DMS53 (cell line): Measurements from ENCODE around the gene SART3.
"Not testable (repeated sequence)": the region's sequence is repeated elsewhere in the genome, so short reads cannot be mapped to it uniquely, and the experiment has no call there.

Experiments
- DNase-seq: peaks from one replicate; lab custom pipeline; 2025; lab: John Stamatoyannopoulos, UW

SART3 gene

DNA sequence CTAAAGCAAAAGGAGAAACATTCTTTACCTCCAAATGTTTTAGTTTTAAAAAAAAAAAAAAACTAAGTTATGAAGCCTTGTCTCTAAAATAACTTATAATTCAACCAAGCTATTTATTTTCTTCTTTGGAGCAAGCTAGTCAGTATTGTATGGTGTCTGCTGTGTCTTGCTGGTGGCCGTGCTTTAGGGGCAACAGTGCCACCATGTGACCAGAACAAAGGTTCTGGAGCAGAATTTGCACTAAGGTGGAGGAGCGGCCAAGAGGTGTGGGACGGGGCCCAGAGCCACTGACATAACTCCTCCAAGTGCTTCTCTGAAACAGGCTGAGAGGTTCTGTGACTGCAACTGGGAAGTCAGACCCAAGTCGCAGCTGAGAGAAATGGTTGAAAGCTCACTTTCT lies 41.4 kb downstream of the SART3 start:
- peak; percentile 31 for DNase-seq

DNA sequence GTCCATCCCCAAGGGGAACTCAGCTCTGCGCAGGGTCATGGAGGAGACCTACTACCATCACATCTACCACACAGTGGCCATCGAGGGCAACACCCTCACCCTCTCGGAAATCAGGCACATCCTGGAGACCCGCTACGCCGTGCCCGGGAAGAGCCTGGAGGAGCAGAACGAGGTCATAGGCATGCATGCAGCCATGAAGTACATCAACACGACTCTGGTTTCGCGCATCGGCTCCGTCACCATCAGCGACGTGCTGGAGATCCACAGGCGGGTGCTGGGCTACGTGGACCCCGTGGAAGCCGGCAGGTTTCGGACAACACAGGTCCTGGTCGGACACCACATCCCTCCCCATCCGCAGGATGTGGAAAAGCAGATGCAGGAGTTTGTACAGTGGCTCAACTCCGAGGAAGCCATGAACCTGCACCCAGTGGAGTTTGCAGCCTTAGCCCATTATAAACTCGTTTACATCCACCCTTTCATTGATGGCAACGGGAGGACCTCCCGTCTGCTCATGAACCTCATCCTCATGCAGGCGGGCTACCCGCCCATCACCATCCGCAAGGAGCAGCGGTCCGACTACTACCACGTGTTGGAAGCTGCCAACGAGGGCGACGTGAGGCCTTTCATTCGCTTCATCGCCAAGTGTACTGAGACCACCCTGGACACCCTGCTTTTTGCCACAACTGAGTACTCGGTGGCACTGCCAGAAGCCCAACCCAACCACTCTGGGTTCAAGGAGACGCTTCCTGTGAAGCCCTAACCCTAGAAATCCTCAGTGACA lies 42.1 kb downstream of the SART3 start:
- DNase-seq: no peak

DNA sequence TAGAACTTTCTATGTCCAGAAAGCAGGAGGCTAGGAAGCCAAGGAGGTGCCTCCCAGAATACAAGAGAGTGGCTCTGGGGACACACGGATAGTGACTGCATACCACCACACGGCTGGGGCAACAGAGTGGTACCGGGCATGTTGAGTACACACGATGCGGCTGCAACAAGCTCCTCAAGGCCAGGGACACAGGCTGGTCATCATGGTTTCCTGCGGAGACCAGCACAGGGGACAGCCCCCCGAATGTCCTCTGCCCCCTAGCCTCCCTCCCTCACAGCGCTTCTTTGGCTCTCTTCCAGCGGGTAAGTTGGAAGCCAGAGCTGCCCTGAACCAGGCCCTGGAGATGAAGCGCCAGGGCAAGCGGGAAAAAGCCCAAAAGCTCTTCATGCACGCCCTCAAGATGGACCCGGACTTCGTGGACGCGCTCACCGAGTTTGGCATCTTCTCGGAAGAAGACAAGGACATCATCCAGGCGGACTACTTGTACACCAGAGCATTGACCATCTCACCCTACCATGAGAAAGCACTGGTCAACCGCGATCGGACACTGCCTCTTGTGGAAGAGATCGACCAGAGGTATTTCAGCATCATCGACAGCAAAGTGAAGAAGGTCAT lies 42.8 kb downstream of the SART3 start:
- DNase-seq: peak; percentile 30

DNA sequence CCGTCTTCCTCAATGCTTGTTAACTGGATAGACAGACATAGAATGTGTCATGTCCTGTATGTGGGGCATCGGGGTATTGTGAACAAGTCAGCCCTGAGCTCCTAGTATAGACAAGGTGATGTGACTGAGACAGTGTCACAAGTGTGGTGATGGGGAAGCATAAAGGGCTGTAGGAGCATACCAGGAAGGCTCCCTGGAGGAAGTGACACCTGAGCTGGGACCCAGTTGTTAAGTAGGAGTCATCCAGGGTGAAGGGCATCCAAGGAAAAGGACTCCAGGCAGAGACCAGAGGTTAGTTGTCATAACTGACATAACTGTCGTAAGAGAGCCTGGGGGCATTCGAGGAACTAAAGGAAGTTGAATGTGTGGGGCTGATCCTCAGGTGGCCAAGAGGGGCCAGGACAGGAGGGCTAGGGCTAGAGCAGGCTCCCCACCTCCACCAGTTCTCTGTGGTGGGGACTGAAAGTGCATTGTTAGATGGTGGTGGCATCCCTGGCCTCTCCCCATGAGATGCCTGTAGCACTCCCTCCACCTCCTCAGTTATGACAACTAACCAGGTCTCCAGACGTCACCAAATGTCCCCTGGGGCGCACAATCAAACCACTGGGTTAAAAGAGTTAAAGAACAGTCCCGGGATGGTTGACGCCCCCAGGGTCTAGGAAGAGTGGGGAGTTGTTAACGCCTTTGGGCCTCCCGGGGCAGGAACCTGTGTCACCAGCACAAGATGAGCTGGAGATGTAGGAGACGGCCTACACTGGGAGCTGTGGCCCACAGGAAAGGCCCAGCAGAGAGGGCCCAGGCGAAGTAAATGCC lies 43.5 kb downstream of the SART3 start:
- DNase-seq: peak; percentile 21

DNA sequence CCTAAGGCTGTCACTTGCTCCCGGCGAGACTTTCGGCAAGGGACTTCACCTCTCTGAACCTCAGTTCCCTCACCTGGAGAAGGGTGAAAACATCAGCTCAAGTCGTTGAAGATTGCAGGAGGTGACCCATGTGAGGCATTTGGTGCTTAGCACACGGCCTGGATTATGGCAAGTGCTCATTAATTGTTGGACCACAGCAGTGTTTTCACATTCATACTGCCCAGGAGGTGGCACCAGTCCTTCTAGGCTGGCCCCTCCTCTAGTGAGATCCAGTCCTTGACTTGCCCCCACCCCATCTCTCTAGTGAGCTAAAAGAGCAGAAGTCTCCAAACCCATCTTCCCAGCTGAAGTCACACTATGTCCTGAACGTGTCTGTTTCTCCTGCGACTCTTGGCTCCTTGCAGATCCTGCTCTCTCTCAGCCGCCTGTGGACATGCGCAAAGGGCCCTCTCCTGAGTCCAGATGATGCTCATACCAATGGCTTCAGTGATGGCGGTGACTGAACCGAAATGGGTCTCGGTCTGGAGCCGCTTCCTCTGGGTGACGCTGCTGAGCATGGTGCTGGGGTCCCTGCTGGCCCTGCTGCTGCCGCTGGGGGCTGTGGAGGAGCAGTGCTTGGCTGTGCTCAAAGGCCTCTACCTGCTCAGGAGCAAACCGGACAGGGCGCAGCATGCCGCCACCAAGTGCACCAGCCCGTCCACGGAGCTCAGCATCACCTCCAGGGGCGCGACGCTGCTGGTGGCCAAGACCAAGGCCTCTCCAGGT lies 44.3 kb downstream of the SART3 start:
- DNase-seq: peak; percentile 42

DNA sequence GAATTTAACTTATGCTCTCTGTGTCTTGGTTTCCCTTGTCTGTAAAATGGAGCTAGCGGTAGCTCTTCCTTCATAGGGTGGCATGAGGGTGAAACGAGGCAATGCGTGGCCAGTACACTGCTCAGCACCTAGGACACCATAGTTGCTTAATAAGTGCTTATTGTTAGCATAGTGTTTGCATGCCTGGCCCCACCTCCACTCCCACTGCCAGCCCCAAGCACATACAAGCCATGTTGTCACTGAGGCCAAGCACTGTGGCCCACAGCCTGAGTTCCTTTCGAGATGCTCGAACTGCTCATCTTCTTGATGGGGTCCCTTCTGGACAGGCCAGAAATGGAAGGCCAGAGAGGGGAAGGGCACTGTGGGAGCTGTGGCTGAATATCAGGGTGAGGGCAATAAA lies 45.1 kb downstream of the SART3 start:
- DNase-seq: peak; percentile 77

DNA sequence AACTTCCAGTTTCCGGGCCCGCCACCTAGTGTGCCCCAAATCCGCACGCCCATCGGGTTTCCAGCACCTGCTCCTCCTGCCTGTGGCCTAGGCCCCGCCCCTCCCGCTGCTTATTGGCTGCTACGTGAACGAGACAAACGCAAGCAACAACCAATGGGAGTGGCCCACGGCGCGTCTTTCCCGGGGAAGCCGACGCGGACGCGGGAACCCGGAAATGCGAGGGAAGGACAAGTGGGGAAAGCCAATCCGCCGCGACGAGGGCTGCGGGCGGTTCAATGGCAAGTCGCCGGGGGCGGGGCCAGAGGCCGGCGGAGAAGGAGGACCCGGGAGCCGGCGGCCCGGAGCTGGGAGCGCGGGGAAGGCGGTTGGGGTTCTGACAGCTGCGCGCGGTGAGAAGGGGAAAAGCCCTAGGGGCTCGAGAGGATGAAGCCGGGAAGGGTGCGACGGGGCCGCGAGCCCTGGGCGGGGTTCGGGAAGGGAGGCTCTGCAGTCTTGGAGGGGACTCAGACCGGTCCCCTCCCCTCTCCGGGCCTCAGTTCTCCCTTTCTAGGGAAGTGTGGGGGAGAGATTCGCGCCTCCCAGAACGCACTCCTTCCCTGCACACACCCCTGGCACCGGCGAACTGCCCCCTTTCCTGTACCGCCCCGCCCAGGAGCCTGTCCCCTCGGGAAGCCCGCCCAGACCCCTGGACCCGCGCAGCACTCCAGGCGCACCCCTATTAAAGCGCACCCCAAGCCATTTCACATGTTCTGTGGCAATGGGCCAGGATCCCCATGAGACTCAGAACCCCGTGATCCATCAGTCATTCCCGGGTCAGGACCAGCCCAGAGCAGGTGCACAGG lies 45.8 kb downstream of the SART3 start, which contains the start of gene FICD:
Gene FICD (plus strand): TSS at position 305 of the 842 bp plus-strand sequence. CDS start 1,696 bp downstream, outside the sequence.
- peak; percentile 100 for DNase-seq

DNA sequence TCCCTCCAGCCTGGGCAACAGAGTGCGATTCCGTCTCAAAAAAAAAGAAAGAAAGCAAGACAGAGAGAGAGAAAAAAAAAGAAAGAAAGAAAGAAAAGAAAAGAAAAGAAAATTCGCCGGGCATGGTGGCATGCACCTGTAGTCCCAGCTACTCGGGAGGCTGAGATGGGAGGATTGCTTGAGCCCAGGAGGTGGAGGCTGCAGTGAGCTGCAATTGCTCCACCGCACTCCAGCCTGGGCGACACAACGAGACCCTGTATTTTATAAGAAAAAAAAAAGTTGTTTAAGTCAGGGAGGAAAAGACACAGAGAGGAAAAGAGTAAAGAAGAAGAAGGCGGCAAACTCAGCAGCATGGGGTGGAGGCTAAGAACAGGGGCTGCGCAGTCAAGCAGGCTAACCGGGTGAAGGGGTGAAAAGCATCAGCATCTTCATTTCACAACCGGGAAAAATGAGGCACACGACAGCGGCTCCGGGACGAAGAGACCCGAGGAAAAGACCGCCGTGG lies 46.5 kb downstream of the SART3 start:
- DNase-seq: no peak

DNA sequence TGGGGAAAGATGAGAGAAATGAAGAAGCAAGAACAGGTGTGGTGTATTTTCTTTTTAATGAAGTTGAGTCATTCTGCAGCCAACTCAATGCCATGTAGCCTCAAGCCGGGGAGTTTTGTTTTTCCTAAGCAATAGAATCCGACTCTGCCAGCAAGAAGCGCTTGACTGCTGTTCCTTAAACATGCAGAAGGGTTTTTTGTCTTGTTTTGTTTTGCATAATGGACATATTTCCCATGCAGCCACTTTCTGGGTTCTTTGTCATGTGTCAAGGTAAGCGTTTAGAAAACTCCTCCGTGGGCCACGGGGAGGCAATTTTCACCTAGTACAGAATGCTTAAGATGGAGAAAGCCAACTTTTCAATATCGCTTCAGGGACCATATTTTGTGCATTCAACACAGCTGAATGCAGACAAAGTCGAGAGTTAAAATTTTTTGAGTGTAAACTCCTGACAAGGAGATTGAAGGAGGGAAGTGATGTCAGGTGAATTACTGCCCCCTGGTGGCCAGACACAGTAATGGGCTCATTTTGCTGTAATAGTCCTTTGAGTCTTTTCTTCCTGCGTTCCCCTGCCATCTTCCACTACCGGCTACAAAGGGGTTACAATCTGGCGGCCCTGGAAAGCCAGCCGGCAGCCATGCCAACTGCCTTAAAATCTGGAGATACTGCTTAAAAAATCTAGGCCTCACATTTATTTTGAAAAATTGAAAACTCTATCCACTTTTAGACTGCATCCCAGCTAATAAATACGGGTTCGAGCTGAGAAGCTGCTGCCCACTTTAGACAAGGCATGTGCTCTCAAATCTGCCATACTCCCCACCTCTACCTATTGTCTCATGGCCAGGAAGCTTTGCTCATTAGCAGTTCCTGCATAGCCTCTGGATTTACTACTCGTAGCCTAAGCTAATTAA lies 49.1 kb downstream of the SART3 start:
- DNase-seq: peak; percentile 83

DNA sequence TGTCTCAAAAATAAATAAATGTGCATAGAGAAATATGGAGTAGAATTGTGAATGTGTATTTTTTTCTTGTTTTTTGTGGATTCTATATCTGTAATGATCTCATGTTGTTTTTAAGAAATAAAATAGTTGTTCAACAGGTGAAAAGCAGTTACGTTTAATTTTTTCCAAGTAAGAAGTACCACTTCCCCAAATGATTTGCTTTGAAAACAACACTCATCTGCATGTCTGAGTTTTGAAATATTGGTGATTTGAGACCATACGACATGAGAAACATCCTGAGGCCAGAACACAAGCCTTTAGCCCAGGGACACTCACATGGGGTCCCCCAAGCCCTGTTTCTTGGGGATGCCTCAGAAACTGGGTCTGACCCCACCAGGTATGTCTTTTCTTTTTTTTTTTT lies 50.1 kb downstream of the SART3 start:
- no peak for DNase-seq

DNA sequence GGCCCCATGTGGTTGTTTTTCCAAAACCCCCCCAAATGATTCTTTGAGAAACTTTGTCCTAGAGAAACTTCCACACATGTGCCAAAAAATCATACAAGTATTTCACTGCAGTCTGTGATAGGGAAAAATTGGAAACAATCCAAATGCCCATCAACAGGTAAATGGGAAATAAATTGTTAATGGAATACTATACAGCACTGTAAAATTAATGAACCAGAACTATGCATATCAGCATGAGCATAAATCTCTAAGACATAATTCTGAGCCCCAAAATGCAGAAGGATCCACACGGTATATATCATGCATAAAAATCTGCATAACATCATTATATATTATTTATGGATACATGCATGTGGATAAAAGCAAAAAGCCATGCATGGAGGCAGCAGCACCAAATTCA lies 51.2 kb downstream of the SART3 start:
- no peak for DNase-seq

DNA sequence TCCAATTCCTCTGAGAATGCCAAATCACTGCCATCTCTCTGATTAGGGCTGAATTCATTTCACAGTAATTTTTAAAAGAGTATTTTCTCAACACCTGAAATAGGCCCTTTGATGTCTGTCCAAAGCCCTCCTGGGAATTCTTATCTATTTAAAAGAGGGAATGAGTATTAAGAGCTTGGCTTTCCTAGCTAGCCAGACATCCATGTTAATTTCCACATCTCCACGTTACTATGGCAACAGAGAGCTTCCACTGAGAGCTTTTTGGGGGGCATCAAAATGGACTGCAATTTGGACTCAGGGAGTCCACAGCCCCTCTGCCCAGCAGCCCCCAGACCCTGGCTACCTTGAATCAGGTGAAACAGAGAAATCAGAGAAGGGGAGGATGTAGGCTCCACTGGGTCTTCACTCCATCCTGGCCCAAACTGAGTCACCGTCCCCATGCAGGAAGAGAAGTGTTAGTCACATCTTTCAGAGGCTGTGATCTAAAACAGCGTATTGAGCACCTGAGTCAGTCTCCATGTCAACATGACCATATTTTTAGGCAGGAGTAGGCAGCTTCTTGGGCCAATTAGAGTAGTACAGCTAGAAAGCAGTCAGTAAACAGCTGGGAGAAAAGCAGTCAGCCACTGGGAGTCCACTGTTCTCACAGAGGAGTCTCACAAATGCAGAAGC lies 52.9 kb downstream of the SART3 start:
- DNase-seq: peak; percentile 24

DNA sequence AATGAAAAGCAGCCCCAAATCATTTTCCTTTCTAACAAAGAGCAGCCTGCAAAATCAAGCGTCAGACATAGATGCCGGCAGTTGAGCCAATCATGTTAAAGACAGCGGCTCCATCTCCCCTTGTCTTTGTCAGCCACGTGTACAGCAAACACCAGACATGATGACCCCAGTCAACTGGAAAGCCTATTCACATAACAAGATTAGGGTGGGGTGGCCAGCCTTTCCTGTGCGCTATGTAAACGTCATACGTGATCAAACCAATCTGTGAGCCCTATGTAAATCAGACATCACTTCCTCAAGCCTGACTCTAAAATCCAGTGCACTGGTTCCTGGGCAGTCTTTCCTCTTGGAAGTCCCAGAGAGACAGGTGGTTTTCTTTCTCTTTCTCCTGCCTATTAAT lies 55.8 kb downstream of the SART3 start:
- DNase-seq: peak; percentile 30

DNA sequence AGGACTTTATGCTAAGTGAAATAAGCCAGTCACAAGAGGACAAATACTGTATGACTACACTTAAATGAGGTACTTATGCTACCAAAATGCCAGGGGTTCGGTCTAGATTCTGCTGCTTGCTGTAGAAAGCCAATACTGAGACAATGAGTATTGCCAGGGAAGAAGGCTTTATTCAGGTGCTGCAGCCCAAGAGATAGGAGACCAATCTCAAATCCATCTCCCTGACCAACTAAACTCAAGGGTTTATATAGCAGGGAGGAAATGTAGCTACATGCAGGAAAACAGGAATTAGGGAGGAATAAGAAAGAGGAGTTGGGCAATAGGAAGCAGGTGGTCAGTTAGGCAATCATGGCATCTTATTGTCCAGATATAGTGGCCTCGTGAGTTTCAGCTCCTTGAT lies 58.1 kb downstream of the SART3 start:
- no peak for DNase-seq

DNA sequence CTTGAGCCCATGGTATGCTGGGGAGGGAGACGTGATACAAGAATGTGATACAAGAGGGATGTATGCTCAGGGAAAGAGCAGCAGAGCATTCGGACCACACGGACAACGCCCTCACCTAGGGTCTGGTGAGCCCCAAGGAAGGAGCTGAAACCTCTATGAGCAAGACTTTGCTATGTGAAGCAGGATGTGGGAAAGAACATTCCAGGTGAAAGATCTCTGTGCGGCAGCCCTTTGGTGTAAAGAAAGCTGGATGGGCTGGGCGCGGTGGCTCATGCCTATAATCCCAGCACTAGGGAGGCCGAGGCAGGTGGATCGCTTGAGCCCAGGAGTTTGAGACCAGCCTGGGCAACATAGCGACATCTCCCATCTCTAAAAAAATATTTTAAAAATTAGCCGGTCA lies 62.8 kb downstream of the SART3 start:
- DNase-seq: no peak

DNA sequence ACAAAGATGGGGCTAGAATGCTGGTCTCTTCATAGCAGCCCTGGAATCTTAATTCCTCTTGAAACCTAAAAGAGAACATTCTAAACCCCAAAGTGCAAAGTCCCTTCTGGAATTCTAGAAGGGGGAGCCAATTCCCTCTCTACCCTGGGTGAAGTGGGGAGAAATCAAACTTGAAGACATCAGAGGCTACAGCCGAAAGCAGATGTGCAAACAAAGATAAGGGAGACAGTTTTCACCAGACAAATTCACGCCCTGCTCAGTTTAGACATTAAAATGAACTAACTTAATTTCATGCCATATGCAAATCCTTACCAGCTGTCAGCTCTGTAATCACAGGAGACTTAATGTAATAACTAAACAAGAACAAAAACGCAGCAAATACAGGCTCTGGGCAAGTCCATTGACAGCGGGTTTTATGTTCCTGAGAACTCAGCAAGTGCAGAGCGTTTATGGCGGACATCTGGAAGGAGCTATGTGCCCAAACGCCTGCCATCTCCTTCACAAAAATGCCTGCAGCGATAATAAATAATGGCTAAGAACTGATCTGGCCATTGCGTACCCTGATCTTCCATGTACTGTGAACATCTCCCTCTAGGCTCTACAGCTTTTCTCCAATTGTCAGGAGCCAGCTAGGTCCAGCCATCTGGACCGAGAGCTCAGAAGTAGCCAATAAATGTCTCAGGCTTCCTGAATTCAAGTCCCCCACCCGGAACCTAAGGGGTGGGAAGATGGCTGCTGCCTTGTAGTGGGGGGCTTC lies 65.0 kb downstream of the SART3 start:
- DNase-seq: no peak

DNA sequence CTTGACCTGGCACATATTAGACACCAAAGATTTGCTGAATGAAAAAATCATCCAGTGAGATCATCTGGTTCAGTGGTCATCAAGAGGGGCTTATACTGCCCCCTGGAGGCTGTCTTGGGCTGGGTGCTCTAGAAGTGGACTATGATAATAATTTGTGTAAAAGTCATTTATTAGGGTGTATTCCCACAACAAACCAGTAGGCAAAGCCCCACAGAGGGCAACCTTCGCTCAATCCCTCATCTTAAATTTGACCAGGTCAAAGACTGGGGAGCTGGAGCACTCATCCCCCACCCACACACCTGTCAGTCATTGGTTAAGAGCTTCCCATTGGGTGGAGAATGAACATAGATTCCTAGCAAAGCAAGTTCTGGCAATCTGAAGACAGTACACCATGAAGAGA lies 65.9 kb downstream of the SART3 start:
- DNase-seq: peak; percentile 57

DNA sequence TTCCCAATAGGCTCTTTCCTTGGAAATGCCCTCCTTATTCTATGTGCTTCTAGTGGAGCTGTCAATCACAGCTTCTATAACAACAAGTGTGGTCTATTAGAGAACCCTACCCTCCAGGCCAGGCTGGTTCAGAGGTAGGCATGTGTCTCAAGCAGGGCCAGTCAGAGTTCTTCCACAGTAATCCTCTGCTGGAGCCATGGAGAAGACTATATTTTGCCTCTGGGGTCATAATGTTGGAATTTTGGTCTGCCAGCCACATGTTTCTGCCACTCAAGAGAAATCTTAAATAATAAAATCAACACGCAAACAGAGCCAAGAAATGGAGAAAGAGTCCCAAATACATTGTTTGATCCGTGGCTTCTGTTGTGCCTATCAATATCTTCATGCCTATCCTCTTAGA lies 69.7 kb downstream of the SART3 start:
- DNase-seq: no peak

DNA sequence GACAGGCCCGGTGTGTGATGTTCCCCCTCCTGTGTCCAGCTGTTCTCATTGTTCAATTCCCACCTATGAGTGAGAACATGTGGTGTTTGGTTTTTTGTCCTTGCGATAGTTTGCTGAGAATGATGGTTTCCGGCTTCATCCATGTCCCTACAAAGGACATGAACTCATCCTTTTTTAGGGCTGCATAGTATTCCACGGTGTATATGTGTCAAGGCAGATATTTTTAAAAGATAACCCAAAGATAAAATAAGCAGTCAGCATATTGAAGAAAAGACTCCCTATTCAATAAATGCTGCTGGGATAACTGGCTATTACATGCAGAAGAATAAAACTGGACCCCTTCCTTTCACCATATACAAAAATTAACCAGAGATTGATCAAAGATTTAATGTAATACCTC lies 73.9 kb downstream of the SART3 start:
- not testable (repeated sequence) for DNase-seq
